HG03460 (cell line): ENCODE measurements around the gene CADM1.

Experiments
- ATAC-seq: cut with Tn5 transposase; IDR thresholded peaks from one replicate; pipeline ENCODE4 v1.9.1; 2021; ENCODE audit not compliant: unreplicated experiment

The CADM1 gene

GRCh38 chr11:115362997-115363396 is 141.2 kb downstream of the CADM1 start:
- no peak for ATAC-seq

GRCh38 chr11:115361025-115361424 is 143.2 kb downstream of the CADM1 start:
- no peak for ATAC-seq

- no peak for ATAC-seq
Measured at GRCh38 chr11:115360186-115360824, 143.9 kb downstream of the CADM1 start.

GRCh38 chr11:115357066-115357465 is 147.1 kb downstream of the CADM1 start:
- no peak for ATAC-seq

GRCh38 chr11:115352805-115353485 is 151.3 kb downstream of the CADM1 start:
- no peak for ATAC-seq

- no peak for ATAC-seq
Measured at GRCh38 chr11:115349335-115350017, 154.7 kb downstream of the CADM1 start.

GRCh38 chr11:115348416-115348815 is 155.8 kb downstream of the CADM1 start:
- ATAC-seq, result no peak

GRCh38 chr11:115347106-115347505 is 157.1 kb downstream of the CADM1 start:
- ATAC-seq, result no peak

GRCh38 chr11:115345840-115346239 is 158.4 kb downstream of the CADM1 start:
- no peak for ATAC-seq

- no peak for ATAC-seq
Measured at GRCh38 chr11:115345361-115345760, 158.9 kb downstream of the CADM1 start.

- ATAC-seq, result no peak
Measured at GRCh38 chr11:115344846-115345245, 159.4 kb downstream of the CADM1 start.

- no peak for ATAC-seq
Measured at GRCh38 chr11:115342142-115342541, 162.1 kb downstream of the CADM1 start.

- no peak for ATAC-seq
Measured at GRCh38 chr11:115340874-115341273, 163.3 kb downstream of the CADM1 start.

GRCh38 chr11:115338476-115338875 is 165.7 kb downstream of the CADM1 start:
- no peak for ATAC-seq

GRCh38 chr11:115334932-115335788 is 169.1 kb downstream of the CADM1 start:
- no peak for ATAC-seq

- ATAC-seq, result no peak
Measured at GRCh38 chr11:115333949-115334348, 170.3 kb downstream of the CADM1 start.

- ATAC-seq, result no peak
Measured at GRCh38 chr11:115333121-115333520, 171.1 kb downstream of the CADM1 start.

GRCh38 chr11:115330684-115331482 is 173.3 kb downstream of the CADM1 start:
- no peak for ATAC-seq

GRCh38 chr11:115326526-115326925 is 177.7 kb downstream of the CADM1 start:
- ATAC-seq, result no peak

- ATAC-seq, result no peak
Measured at GRCh38 chr11:115325523-115325922, 178.7 kb downstream of the CADM1 start.
